ENCODE measurements around the gene PABPN1. TPM values are rescaled to one million over a fixed set of nuclear protein-coding genes. Genes with fewer than 3 reads are reported as not detected.

The PABPN1 gene
- total and polyA plus RNA-seq, 2 of the 13 experiments (the other 11 are each of a cell fraction or from before 2014, with no cell fraction given), result 233 to 524 TPM

DNA sequence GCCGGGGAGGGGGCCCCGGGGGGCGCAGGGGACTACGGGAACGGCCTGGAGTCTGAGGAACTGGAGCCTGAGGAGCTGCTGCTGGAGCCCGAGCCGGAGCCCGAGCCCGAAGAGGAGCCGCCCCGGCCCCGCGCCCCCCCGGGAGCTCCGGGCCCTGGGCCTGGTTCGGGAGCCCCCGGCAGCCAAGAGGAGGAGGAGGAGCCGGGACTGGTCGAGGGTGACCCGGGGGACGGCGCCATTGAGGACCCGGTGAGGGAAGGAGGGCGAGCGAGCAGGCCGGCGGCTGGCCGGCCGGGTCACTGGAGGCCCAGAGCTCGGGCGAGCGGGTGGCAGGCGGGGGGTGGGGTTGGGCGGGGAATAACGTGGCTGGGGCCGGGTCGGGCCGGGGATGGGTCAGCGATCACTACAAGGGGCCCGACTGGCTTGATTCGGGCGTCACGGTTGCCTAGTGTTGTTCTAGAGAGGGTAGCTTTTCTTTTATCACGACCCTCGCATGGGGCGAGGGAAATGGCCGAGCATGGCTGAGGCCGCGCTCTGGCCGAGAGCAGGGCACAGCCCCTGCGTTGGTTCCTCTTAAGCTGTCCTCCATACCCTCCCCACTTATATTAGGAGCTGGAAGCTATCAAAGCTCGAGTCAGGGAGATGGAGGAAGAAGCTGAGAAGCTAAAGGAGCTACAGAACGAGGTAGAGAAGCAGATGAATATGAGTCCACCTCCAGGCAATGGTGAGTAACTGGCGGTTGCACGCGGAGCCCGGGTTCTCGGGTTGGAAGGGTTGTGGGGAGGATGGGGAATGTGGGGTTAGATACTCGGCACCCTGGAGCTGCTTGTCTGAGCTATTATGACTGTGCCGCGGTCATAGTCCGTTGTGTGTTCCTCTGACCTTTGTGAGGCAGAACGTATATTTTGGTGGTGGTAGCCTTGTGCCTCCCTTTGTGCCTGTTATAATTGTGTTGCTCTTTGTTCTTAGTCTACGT, 603 bp downstream of the PABPN1 start (continued):
- TF ChIP-seq, protein P1, sequence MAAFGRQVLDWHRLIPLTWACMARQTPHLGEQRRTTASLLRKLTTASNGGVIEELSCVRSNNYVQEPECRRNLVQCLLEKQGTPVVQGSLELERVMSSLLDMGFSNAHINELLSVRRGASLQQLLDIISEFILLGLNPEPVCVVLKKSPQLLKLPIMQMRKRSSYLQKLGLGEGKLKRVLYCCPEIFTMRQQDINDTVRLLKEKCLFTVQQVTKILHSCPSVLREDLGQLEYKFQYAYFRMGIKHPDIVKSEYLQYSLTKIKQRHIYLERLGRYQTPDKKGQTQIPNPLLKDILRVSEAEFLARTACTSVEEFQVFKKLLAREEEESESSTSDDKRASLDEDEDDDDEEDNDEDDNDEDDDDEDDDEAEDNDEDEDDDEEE (CRISPR knock-in tag; IDR thresholded peaks at IDR 0.05), result peak; percentile 87
- peak; percentile 88 for TF ChIP-seq ZBED4 (CRISPR knock-in tag; IDR thresholded peaks at IDR 0.05; ENCODE audit: borderline replicate concordance)
- TF ChIP-seq, protein P2, sequence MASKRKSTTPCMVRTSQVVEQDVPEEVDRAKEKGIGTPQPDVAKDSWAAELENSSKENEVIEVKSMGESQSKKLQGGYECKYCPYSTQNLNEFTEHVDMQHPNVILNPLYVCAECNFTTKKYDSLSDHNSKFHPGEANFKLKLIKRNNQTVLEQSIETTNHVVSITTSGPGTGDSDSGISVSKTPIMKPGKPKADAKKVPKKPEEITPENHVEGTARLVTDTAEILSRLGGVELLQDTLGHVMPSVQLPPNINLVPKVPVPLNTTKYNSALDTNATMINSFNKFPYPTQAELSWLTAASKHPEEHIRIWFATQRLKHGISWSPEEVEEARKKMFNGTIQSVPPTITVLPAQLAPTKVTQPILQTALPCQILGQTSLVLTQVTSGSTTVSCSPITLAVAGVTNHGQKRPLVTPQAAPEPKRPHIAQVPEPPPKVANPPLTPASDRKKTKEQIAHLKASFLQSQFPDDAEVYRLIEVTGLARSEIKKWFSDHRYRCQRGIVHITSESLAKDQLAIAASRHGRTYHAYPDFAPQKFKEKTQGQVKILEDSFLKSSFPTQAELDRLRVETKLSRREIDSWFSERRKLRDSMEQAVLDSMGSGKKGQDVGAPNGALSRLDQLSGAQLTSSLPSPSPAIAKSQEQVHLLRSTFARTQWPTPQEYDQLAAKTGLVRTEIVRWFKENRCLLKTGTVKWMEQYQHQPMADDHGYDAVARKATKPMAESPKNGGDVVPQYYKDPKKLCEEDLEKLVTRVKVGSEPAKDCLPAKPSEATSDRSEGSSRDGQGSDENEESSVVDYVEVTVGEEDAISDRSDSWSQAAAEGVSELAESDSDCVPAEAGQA (IDR thresholded peaks at IDR 0.05; ENCODE audit: low read depth), result no peak
- TF ChIP-seq, protein P2 (CRISPR knock-in tag; IDR thresholded peaks at IDR 0.05; ENCODE audit: borderline replicate concordance), result peak; percentile 38; the same call in 1 of the 2 replicates
- TF ChIP-seq FUBP1 (CRISPR knock-in tag; IDR thresholded peaks at IDR 0.05; ENCODE audit: borderline replicate concordance), result peak; percentile 96; the same call in 1 of the 2 replicates
- TF ChIP-seq CBX2 (IDR thresholded peaks at IDR 0.05; ENCODE audit: low read depth, low read length), result no peak
- TF ChIP-seq CBX2 (CRISPR knock-in tag; IDR thresholded peaks at IDR 0.05; ENCODE audit: low read depth), result peak; percentile 84; the same call in 1 of the 2 replicates
- TF ChIP-seq ESRRA (CRISPR knock-in tag; IDR thresholded peaks at IDR 0.05; ENCODE audit: low read depth), result peak; percentile 11
- TF ChIP-seq PHF20 (CRISPR knock-in tag; IDR thresholded peaks at IDR 0.05), result no peak
- no peak for TF ChIP-seq ZFP36 (IDR thresholded peaks at IDR 0.05; ENCODE audit: borderline replicate concordance, low read depth, low read length, partially characterized antibody)
- TF ChIP-seq KLF13 (CRISPR knock-in tag; IDR thresholded peaks at IDR 0.05), result no peak
- 0 out of 2 replicates have a peak, but pooled peaks have one; percentile 31 for TF ChIP-seq RELA (CRISPR knock-in tag; IDR thresholded peaks at IDR 0.05)
- peak; percentile 84; the same call in 1 of the 2 replicates for TF ChIP-seq ZNF354B (CRISPR knock-in tag; IDR thresholded peaks at IDR 0.05)
- peak; percentile 86; the same call in 1 of the 2 replicates for TF ChIP-seq ZNF10 (CRISPR knock-in tag; IDR thresholded peaks at IDR 0.05; ENCODE audit: borderline replicate concordance, low read depth)
